Activated CD8-positive, alpha-beta memory T cell treated with anti-CD3 and anti-CD28 coated beads, Interleukin-2, amount 50 U/mL, for 24 hours (primary cell): ENCODE measurements around the gene PTGDR2.
"Not testable (repeated sequence)": the region's sequence is repeated elsewhere in the genome, so short reads cannot be mapped to it uniquely, and the experiment has no call there.

Source experiments
- DNase-seq: peaks from one replicate; pipeline ENCODE4 v3.0.0-alpha.2; 2020; ENCODE audit errors: extremely low read depth

The PTGDR2 gene

GRCh38 chr11:60842668-60843600 lies 12.8 kb downstream of the PTGDR2 start:
- DNase-seq, result no peak

GRCh38 chr11:60841797-60842667 lies 13.7 kb downstream of the PTGDR2 start, which contains the start of gene CCDC86:
TSS of gene CCDC86 (plus strand) at chr11:60842113. CDS start at chr11:60842125, 12 bp downstream.
- DNase-seq, result peak; percentile 95

- DNase-seq, result no peak
These were observed 15.0 kb downstream of the PTGDR2 start for GRCh38 chr11:60840470-60841430.

DNA sequence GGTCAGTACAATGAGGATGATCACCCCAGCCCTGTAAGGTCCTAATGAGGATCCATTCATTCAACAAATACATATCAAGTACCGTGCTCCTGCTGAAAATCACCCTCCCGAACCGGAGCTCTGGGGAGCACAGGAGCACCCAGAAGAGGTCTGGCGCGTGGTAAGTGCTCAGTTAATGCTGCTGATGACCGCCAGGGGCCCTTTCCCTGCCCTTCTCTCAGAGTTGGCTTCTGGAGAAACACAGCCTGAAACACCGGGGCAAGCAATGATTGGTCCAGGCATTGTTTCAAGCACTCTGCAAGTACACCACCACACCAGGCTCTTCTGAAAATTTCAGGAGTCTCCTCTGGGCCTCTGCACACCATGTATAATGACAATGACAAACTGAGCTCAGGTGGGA lies 17.6 kb downstream of the PTGDR2 start:
- DNase-seq, result no peak

DNA sequence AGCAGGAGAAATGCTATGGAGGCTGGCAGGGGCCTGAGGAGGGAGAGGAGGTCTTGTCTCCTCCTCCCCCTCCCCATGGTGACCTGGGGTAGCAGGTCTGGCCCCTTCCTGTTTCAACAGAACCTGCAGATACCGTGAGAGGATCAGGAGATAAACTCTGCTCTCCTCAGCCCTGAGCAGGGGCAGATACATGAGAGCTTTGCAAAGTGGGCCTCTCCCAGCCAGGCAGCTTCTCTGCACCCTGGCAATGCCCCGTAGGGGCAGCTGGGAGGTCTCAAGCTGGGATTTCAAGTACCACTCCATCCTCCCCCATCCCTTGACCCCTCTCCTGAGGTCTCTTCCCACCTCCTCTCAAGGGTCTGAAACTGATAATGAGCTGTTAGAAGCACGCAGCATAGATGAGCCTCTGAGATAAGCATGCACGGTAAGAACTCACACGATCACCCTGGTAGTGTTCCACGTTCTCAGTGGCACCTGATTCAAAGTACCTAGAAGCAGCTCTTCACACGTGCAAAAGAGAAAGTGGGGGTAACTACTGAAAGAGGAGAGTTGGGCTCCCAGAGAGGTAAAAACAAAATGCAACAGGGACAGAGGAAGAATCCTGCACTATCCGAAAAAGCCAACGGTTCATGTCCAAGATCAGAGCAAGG lies 18.8 kb downstream of the PTGDR2 start:
- no peak for DNase-seq

DNA sequence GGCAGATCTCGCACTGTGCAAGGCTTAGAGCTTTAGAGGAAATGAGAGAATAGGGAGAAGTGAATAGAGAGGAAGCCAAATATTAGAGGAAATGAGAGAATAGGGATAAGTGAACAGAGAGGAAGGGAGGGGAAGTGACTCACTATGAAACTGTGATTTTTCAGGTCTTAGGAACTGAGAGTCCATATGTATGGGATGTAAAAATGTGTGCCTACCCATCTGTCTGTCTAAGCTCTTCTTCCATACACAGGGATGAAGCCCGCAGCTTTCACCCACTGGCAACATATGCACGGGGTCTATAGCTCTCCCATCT lies 20.3 kb downstream of the PTGDR2 start:
- no peak for DNase-seq

DNA sequence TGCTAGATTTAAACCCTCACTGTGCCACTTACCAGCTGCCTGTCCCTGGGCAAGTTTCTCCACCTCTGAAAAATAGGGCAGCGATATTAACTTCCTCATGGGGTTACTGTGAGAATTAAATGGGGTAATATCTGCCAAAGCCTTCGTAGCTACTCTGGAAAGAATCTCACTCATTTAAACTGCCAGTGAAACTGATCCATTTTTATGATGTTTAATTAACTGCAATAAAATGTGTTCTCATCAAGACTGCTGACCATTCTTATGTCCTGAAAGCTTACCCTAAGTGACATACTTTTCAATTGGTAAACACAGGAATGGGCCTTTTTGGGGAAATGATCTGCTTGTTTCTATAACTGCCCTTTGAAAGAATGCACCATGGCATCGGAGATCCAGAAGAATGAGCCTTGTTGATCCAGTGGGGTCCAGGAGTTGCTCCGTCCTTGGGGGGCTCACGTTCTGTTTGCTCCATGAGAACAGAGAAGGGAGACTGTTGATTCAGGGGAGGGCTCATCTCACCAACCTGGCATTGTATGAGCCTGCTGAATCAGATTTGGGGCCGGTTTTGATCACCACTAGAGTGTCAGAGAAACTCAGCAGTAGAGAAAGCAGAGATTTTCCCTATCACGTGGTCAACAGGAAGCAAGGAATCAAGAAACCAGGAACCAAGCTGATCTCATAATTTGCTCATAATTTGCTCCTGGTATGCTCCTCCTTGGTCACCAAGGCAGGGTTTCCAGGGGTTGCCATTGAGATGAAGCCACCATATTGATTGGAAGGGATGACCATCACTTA lies 20.8 kb downstream of the PTGDR2 start:
- DNase-seq, result no peak

DNA sequence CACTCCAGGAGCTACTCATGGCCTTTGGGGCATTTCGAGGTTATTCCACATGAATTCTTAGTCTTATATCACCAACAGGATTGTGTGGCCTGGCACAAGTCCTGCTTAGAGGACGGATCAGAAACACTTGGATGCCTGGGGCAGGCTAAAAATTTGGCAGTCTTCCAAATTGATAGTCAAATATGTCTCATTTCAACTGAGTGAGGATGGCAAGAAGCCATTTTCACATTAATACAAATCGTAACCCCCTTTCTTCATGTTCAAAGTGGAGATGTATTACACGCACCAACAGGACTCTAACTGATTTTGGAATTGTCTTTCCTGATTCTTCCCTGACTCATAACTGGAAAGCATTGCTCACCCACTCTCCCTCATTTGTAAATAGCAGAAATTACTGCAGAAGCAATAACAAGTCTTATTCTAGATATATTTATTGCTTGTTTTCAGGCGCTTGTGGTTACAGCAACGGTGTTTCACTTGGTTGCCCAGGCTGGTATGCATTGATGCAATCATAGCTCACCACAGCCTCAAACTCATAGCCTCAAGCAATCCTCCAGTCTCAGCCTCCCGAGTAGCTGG lies 24.2 kb downstream of the PTGDR2 start:
- DNase-seq, result no peak

- peak; percentile 59 for DNase-seq
These were observed 24.6 kb downstream of the PTGDR2 start for GRCh38 chr11:60831143-60831500.

DNA sequence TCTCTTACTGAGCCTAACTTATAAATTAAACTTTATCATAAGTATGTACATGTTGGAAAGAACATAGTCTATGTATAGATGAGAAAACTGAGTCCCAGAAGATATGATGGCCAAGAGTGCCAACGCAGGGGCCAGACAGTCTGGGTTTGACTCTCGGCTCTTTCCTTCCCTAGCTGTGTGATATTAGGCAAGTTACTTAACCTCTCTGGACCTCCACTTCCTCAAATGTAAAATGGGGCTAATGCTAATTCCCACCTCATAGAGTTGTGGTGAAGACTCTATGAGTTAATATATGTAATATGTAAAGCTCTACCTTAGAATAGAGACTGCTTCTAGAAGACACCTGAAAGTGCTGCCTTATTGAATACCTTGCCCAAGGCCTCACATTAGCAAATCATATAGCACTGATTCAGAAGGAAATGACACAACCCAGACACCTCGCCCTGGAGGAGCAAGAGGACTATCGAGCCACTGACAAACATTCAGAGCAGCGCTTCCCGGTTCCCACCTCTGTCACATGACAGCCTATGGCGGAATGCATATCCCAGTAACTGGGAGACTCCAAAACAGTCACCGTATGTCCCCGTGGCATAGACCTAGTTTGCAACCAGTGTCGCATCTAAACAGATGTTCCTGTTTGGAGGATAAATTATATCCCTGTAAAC lies 25.1 kb downstream of the PTGDR2 start:
- DNase-seq, result no peak

DNA sequence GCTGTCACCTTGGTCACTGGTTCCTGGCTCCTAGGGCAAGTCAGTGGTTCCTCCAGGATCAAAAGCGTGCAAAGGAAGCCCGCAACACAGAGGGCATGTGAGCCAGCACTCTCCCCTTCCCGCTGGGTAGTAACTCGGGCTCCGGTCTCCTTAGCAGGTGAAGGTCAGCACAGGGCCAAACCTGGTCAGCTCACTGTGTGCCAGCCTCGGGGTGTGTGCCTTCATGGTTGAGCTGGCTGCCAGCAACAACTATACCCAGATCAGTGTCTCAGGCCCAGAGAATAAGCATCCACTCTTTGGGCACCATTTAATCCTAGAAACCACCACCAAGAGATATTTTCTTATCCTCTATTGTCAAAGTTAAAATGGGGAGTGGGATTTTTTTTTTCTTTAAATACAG lies 30.0 kb downstream of the PTGDR2 start:
- DNase-seq, result no peak

- DNase-seq, result no peak
These were observed 30.6 kb downstream of the PTGDR2 start for GRCh38 chr11:60825118-60825517.

GRCh38 chr11:60823745-60824306 lies 31.9 kb downstream of the PTGDR2 start:
- DNase-seq, result not testable (repeated sequence)

- no peak for DNase-seq
These were observed 33.7 kb downstream of the PTGDR2 start for GRCh38 chr11:60821827-60822599.

- DNase-seq, result no peak
These were observed 37.7 kb downstream of the PTGDR2 start for GRCh38 chr11:60818057-60818456.

- DNase-seq, result no peak
These were observed 39.1 kb downstream of the PTGDR2 start for GRCh38 chr11:60816590-60817157.

- no peak for DNase-seq
These were observed 41.6 kb downstream of the PTGDR2 start for GRCh38 chr11:60814112-60814511.

DNA sequence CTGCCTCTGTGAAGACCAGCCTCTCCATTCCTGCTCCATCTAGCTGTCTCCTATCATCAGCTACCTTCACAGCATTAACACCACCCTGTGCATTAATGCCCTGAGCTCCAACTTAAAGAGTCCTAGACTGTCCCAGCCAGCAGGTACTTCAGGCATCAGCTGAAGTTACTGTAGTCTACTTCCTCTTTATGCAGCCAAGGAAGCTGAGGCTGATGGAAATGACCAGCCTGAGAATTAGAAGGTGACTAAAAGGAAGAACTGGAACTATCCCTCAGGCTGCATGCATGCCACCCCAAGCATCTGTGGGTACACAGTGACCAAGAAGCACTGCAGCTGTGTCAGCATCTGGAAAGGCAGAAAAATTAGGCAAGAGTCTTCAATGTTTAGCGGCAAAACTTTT lies 42.4 kb downstream of the PTGDR2 start:
- DNase-seq, result no peak
